HG03097 (cell line): ENCODE measurements around the gene DNAJC10.
"Not testable (repeated sequence)": the region's sequence is repeated elsewhere in the genome, so short reads cannot be mapped to it uniquely, and the experiment has no call there.

Experiments used
- ATAC-seq: cut with Tn5 transposase; IDR thresholded peaks from one replicate; pipeline ENCODE4 v1.9.1; 2021; ENCODE audit not compliant: unreplicated experiment, low FRiP score

The DNAJC10 gene

GRCh38 chr2:182718459-182718858 lies 2.4 kb downstream of the DNAJC10 start:
- ATAC-seq = no peak

- not testable (repeated sequence) for ATAC-seq
Observed at GRCh38 chr2:182719116-182719515, 3.1 kb downstream of the DNAJC10 start.

GRCh38 chr2:182724656-182725055 lies 8.6 kb downstream of the DNAJC10 start:
- no peak for ATAC-seq

GRCh38 chr2:182726473-182726872 lies 10.4 kb downstream of the DNAJC10 start:
- ATAC-seq = no peak

GRCh38 chr2:182728014-182728413 lies 12.0 kb downstream of the DNAJC10 start:
- ATAC-seq = no peak

GRCh38 chr2:182729710-182730339 lies 13.8 kb downstream of the DNAJC10 start:
- no peak for ATAC-seq

GRCh38 chr2:182730486-182730885 lies 14.4 kb downstream of the DNAJC10 start:
- ATAC-seq = no peak

- no peak for ATAC-seq
Observed at GRCh38 chr2:182732736-182733135, 16.7 kb downstream of the DNAJC10 start.

GRCh38 chr2:182733572-182733971 lies 17.5 kb downstream of the DNAJC10 start:
- no peak for ATAC-seq

GRCh38 chr2:182736856-182737255 lies 20.8 kb downstream of the DNAJC10 start:
- ATAC-seq = not testable (repeated sequence)

GRCh38 chr2:182740701-182741100 lies 24.6 kb downstream of the DNAJC10 start:
- no peak for ATAC-seq

- no peak for ATAC-seq
Observed at GRCh38 chr2:182741620-182742019, 25.6 kb downstream of the DNAJC10 start.

- no peak for ATAC-seq
Observed at GRCh38 chr2:182744490-182744889, 28.4 kb downstream of the DNAJC10 start.

GRCh38 chr2:182745061-182745460 lies 29.0 kb downstream of the DNAJC10 start:
- no peak for ATAC-seq

- ATAC-seq = not testable (repeated sequence)
Observed at GRCh38 chr2:182745894-182746293, 29.8 kb downstream of the DNAJC10 start.

GRCh38 chr2:182754231-182754630 lies 38.2 kb downstream of the DNAJC10 start:
- ATAC-seq = no peak

GRCh38 chr2:182758379-182758778 lies 42.3 kb downstream of the DNAJC10 start:
- no peak for ATAC-seq

- ATAC-seq = no peak
Observed at GRCh38 chr2:182761903-182762302, 45.8 kb downstream of the DNAJC10 start.

- ATAC-seq = no peak
Observed at GRCh38 chr2:182763311-182763912, 47.4 kb downstream of the DNAJC10 start.

GRCh38 chr2:182766626-182767025 lies 50.6 kb downstream of the DNAJC10 start:
- ATAC-seq = no peak

- no peak for ATAC-seq
Observed at GRCh38 chr2:182767578-182767977, 51.5 kb downstream of the DNAJC10 start.

- not testable (repeated sequence) for ATAC-seq
Observed at GRCh38 chr2:182768950-182769349, 52.9 kb downstream of the DNAJC10 start.
